ENCODE data around the gene SPAG16. TPM values are rescaled to one million over a fixed set of nuclear protein-coding genes. Genes with fewer than 3 reads are reported as not detected.

Gene SPAG16
- total and polyA plus RNA-seq, 2 of the 13 experiments (the other 11 are each of a cell fraction or from before 2014, with no cell fraction given), result 9.6 to 26.5 TPM

GRCh38 chr2:213689585-213689984, 405.3 kb downstream of the SPAG16 start (continued):
- TF ChIP-seq ZNF503 (CRISPR knock-in tag; IDR thresholded peaks at IDR 0.05) (no peak), ZNF891 (CRISPR knock-in tag; IDR thresholded peaks at IDR 0.05) (no peak), HNF1B (CRISPR knock-in tag; IDR thresholded peaks at IDR 0.05) (no peak), ZSCAN25 (CRISPR knock-in tag; IDR thresholded peaks at IDR 0.05) (no peak), ZNF3 (CRISPR knock-in tag; IDR thresholded peaks at IDR 0.05) (no peak), ZNF460 (CRISPR knock-in tag; IDR thresholded peaks at IDR 0.05; ENCODE audit: borderline replicate concordance) (no peak), ZNF691 (CRISPR knock-in tag; IDR thresholded peaks at IDR 0.05; ENCODE audit: borderline replicate concordance, low read depth) (no peak), ZNF556 (CRISPR knock-in tag; IDR thresholded peaks at IDR 0.05; ENCODE audit: borderline replicate concordance) (no peak), ZMYM4 (CRISPR knock-in tag; IDR thresholded peaks at IDR 0.05) (no peak), HNF4G (IDR thresholded peaks at IDR 0.05; ENCODE audit: borderline replicate concordance, low read depth, low read length) (no peak), HNF4G (CRISPR knock-in tag; IDR thresholded peaks at IDR 0.05; ENCODE audit: borderline replicate concordance, low read depth) (no peak)
